HL-60 (cell line): ENCODE results near the gene DPP10.

ENCODE experiments used
- DNase-seq, 2 experiments: peaks; one replicate each; pipeline ENCODE4 v3.0.0-alpha.2; 2010 to 2020; ENCODE audit warnings: low read depth in 1 of 2, low spot score in 1 of 2
- H3K27ac ChIP-seq: fragments of 250-450 bp; sonication (Bioruptor Pico); replicated peaks from 2 replicates; pipeline ENCODE4 v1.5.1; 2020; ENCODE audit warnings: mild to moderate bottlenecking, moderate library complexity
- H3K27me3 ChIP-seq: fragments of 250-450 bp; sonication (Bioruptor Pico); 2 replicates; pipeline ENCODE4 v1.5.1; 2021; ENCODE audit warnings: mild to moderate bottlenecking, moderate library complexity; ENCODE audit not compliant: insufficient read depth, poor library complexity, severe bottlenecking
- H3K4me3 ChIP-seq: replicated peaks from 2 replicates; pipeline ENCODE4 v1.5.1; 2011; ENCODE audit warnings: mild to moderate bottlenecking, control low read depth, low read length; ENCODE audit not compliant: insufficient read depth
- CTCF ChIP-seq: IDR thresholded peaks from one replicate; pipeline ENCODE4 v1.5.1; 2011; ENCODE audit warnings: low read length, control low read depth, inconsistent platforms; ENCODE audit not compliant: insufficient read depth
- GABPA ChIP-seq: IDR thresholded peaks from 2 replicates; pipeline ENCODE4 v1.6.1; 2012; ENCODE audit warnings: low read depth
- POLR2AphosphoS5 ChIP-seq: IDR thresholded peaks from 2 replicates; pipeline ENCODE4 v1.6.1; 2012; ENCODE audit warnings: low read depth
- REST ChIP-seq: IDR thresholded peaks from 2 replicates; pipeline ENCODE4 v1.6.1; 2012; ENCODE audit warnings: low read depth; ENCODE audit not compliant: insufficient replicate concordance
- SPI1 ChIP-seq: IDR thresholded peaks from 2 replicates; pipeline ENCODE4 v1.6.1; 2012; ENCODE audit warnings: low read depth, mild to moderate bottlenecking, borderline replicate concordance

The DPP10 gene

DNA sequence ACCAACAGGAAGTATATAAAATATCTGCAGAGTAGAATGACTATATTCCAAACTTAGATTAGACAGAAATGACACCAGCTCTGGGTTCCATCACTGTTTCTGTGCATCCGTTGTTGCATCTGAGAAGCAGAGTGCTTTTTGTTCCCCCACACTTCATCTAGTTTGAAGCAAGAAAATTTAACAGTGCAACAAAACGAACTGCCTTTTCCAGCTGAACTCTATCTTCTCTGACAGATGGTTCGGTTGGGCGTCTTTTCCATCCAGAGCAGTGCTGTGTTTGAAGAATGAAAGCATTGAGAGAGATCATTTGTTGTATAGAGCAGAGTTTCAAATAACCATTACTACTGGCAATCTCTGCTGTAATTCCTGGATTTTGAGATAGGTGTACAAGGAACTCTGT is 757.5 kb downstream of the DPP10 start:
- Histone ChIP-seq H3K27me3 (no peaks in the 10 kb centered on the region), H3K27ac (no peak overlapping the region), H3K4me3 (no peak overlapping the region)
- no peak for DNase-seq
- TF ChIP-seq SPI1: no peak
- TF ChIP-seq GABPA: no peak
- TF ChIP-seq REST: no peak
- no peak for TF ChIP-seq CTCF
- TF ChIP-seq POLR2AphosphoS5: no peak

GRCh38 chr2:115201386-115201785 is 758.9 kb downstream of the DPP10 start:
- no peak overlapping the region for H3K27ac ChIP-seq
- no peak overlapping the region for H3K4me3 ChIP-seq
- TF ChIP-seq GABPA (no peak), REST (no peak), POLR2AphosphoS5 (no peak), SPI1 (no peak), CTCF (no peak)
- no peaks in the 10 kb centered on the region for H3K27me3 ChIP-seq
- no peak for DNase-seq

DNA sequence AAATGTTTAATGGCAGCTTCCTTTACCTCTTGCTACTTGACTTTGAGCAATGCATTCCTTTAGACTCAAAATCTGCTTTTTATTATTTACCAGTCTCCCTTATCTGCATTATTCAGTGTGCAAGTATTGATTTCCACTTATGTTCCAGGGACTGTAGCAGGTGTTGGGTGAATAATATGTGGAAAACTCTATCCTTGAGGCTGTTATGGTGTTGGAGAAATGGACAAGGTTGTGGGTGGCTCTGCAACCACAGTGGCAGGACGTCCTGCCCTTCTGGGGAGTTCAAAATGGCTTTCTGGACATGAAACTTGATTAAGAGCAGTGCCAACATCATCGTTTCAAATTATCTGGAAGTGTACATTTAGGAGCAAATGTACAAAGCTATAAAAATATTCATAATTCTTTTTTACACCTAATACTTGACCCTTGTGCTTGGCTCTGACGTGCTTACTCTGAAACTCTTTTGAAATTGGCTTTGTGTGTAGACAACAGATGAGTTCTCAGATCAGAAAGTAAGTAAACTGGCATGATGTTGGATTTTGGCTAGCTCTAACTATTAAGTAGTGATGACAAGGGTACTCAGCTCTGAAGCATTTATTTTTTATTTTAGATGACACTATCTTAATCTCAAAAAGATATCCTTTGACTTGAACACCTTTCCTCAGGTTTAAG is 766.2 kb downstream of the DPP10 start:
- Histone ChIP-seq H3K27ac (no peak overlapping the region), H3K27me3 (no peaks in the 10 kb centered on the region), H3K4me3 (no peak overlapping the region)
- TF ChIP-seq SPI1 (no peak), GABPA (no peak), REST (no peak), POLR2AphosphoS5 (no peak), CTCF (no peak)
- no peak for DNase-seq
